Measurements from ENCODE around the gene CRYBA4. TPM values are rescaled to one million over a fixed set of nuclear protein-coding genes. Genes with fewer than 3 reads are reported as not detected.

CRYBA4 gene
- total and polyA plus RNA-seq, 2 of the 13 experiments (the other 11 are each of a cell fraction or from before 2014, with no cell fraction given): not detected

GRCh38 chr22:26579331-26579886, 42.4 kb upstream of the CRYBA4 start:
- no TSS peak for BruUV-seq (replicated peaks)
- 0 out of 2 replicates have a peak, but pooled peaks cover 1% of the 10 kb centered on the region for H4K20me1 ChIP-seq (ENCODE audit: insufficient read depth, low read length)
- no peaks in the 10 kb centered on the region for H3K9me3 ChIP-seq (ENCODE audit: low read length)
- H3K4me1 ChIP-seq (ENCODE audit: insufficient read depth, low read length): peaks cover under 1% of the 10 kb centered on the region; the same call in 1 of the 2 replicates
- WGBS (ENCODE audit: low lambda C conversion rate): 93% methylated on average over 7 of the region's 10 CpGs
- no peak overlapping the region for H2AFZ ChIP-seq (ENCODE audit: low read length)
- H3K4me3 ChIP-seq (replicated peaks in 1 of 3; ENCODE audit: insufficient read depth in 1 of 3, low read depth in 2 of 3, low read length in 3 of 3): no peak overlapping the region
- in situ Hi-C loops (cut with HindIII; ENCODE audit: extremely low pct_ligation_motif_present, low pct_unique_long_range_greater_than_20kb): no loop called here
- no peak overlapping the region for H3K4me2 ChIP-seq (ENCODE audit: low read depth, low read length)
- no peak overlapping the region for H3K27ac ChIP-seq (ENCODE audit: extremely low read length, insufficient read depth, low read length)
- DNase-seq (ENCODE audit: low spot score) (no peak), FAIRE-seq (no peak), ATAC-seq (no peak)
- H3K79me2 ChIP-seq (ENCODE audit: insufficient read depth, low read length): no peaks in the 10 kb centered on the region
- H3K36me3 ChIP-seq (replicated peaks in 1 of 2; ENCODE audit: control insufficient read depth in 1 of 2, insufficient read depth in 2 of 2, low read length in 2 of 2): 0 out of 5 replicates have a peak, but pooled peaks cover 0 to 4% of the 10 kb centered on the region in 2 experiments
- ChIA-PET POLR2A (no interaction called here), CTCF (ENCODE audit: low intra/inter-chr PET ratio, low total read pairs) (no interaction called here)
- H3K9ac ChIP-seq (ENCODE audit: insufficient read depth, low read depth, low read length): no peak overlapping the region
- intact Hi-C loops (cut with micrococcal nuclease; ENCODE audit: unreplicated experiment): no loop called here
- TF ChIP-seq KLF6 (CRISPR knock-in tag; IDR thresholded peaks at IDR 0.05) (no peak), ZNF800 (CRISPR knock-in tag; IDR thresholded peaks at IDR 0.05) (no peak), PCBP2 (optimal IDR thresholded peaks at IDR 0.05; ENCODE audit: low read depth, low read length, poor library complexity, severe bottlenecking) (no peak), CBX1 (IDR thresholded peaks at IDR 0.05; ENCODE audit: low read depth) (no peak), SNRNP70 (IDR thresholded peaks at IDR 0.05; ENCODE audit: low read depth, low read length) (no peak), TEF (CRISPR knock-in tag; IDR thresholded peaks at IDR 0.05) (no peak), EZH2 (conservative IDR thresholded peaks at IDR 0.05; ENCODE audit: low read depth, low read length) (no peak), ZKSCAN5 (CRISPR knock-in tag; IDR thresholded peaks at IDR 0.05) (no peak), ZSCAN22 (CRISPR knock-in tag; IDR thresholded peaks at IDR 0.05) (no peak), SMAD3 (CRISPR knock-in tag; IDR thresholded peaks at IDR 0.05) (no peak), ZBTB26 (CRISPR knock-in tag; IDR thresholded peaks at IDR 0.05; ENCODE audit: borderline replicate concordance) (no peak), ZNF703 (CRISPR knock-in tag; IDR thresholded peaks at IDR 0.05; ENCODE audit: borderline replicate concordance) (no peak), KAT7 (CRISPR knock-in tag; IDR thresholded peaks at IDR 0.05; ENCODE audit: borderline replicate concordance) (no peak), RCOR2 (CRISPR knock-in tag; IDR thresholded peaks at IDR 0.05) (no peak), NR2F2 (IDR thresholded peaks at IDR 0.05; ENCODE audit: borderline replicate concordance, low read depth) (no peak), PAXIP1 (CRISPR knock-in tag; conservative IDR thresholded peaks at IDR 0.05) (no peak)
- H3K27me3 ChIP-seq (ENCODE audit: control insufficient read depth in 1 of 2, insufficient read depth in 2 of 2, low read length in 2 of 2): no peaks in the 10 kb centered on the region
